ENCODE results near the gene EXOC3. TPM values are rescaled to one million over a fixed set of nuclear protein-coding genes. Genes with fewer than 3 reads are reported as not detected.

The EXOC3 gene
- total and polyA plus RNA-seq, 4 donors: 31.3 to 88.9 (median 59.9) TPM

- Histone ChIP-seq H3K4me3 (ENCODE audit: low read length in 2 of 2) (no peak overlapping the region), H3K27me3 (ENCODE audit: control insufficient read depth in 1 of 2, insufficient read depth in 2 of 2, low read length in 1 of 2) (no peaks in the 10 kb centered on the region), H3K9me3 (ENCODE audit: control insufficient read depth, low read length) (no peaks in the 10 kb centered on the region), H3K4me1 (ENCODE audit: control insufficient read depth in 1 of 2, insufficient read depth in 2 of 2, low read length in 2 of 2) (no peaks in the 10 kb centered on the region), H3K36me3 (ENCODE audit: control insufficient read depth in 1 of 2, insufficient read depth in 2 of 2, low read length in 1 of 2) (peaks cover 0 to 3% of the 10 kb centered on the region in 2 donors), H3K27ac (ENCODE audit: low read depth in 1 of 2, low read length in 2 of 2) (no peak overlapping the region)
- 75 to 79% methylated on average over 7 of the region's 7 CpGs for WGBS, 2 donors
- ATAC-seq (ENCODE audit: low FRiP score): no peak
- intact Hi-C loops (cut with DNase I): no loop called here
- DNase-seq: peak; percentile 9 to 11
Measured at GRCh38 chr5:463301-463700, 20.3 kb downstream of the EXOC3 start.

GRCh38 chr5:463952-464351 lies 21.0 kb downstream of the EXOC3 start:
- Histone ChIP-seq H3K27ac (ENCODE audit: low read depth in 1 of 2, low read length in 2 of 2) (no peak overlapping the region), H3K4me1 (ENCODE audit: control insufficient read depth in 1 of 2, insufficient read depth in 2 of 2, low read length in 2 of 2) (no peaks in the 10 kb centered on the region), H3K9me3 (ENCODE audit: control insufficient read depth, low read length) (no peaks in the 10 kb centered on the region), H3K36me3 (ENCODE audit: control insufficient read depth in 1 of 2, insufficient read depth in 2 of 2, low read length in 1 of 2) (peaks cover 0 to 3% of the 10 kb centered on the region in 2 donors), H3K27me3 (ENCODE audit: control insufficient read depth in 1 of 2, insufficient read depth in 2 of 2, low read length in 1 of 2) (no peaks in the 10 kb centered on the region), H3K4me3 (ENCODE audit: low read length in 2 of 2) (no peak overlapping the region)
- WGBS, 2 donors: 85 to 87% methylated on average over 18 of the region's 18 CpGs
- intact Hi-C loops (cut with DNase I): no loop called here
- ATAC-seq (ENCODE audit: low FRiP score): no peak
- peak; percentile 46 to 49 for DNase-seq

GRCh38 chr5:464446-464842 lies 21.5 kb downstream of the EXOC3 start:
- no peaks in the 10 kb centered on the region for H3K4me1 ChIP-seq (ENCODE audit: control insufficient read depth in 1 of 2, insufficient read depth in 2 of 2, low read length in 2 of 2)
- ATAC-seq (ENCODE audit: low FRiP score) (no peak), DNase-seq (peak; percentile 20 to 69)
- H3K4me3 ChIP-seq (ENCODE audit: low read length in 2 of 2): no peak overlapping the region
- H3K27me3 ChIP-seq (ENCODE audit: control insufficient read depth in 1 of 2, insufficient read depth in 2 of 2, low read length in 1 of 2): no peaks in the 10 kb centered on the region
- no peaks in the 10 kb centered on the region for H3K9me3 ChIP-seq (ENCODE audit: control insufficient read depth, low read length)
- peaks cover 0 to 3% of the 10 kb centered on the region in 2 donors for H3K36me3 ChIP-seq (ENCODE audit: control insufficient read depth in 1 of 2, insufficient read depth in 2 of 2, low read length in 1 of 2)
- no peak overlapping the region for H3K27ac ChIP-seq (ENCODE audit: low read depth in 1 of 2, low read length in 2 of 2)
- intact Hi-C loops (cut with DNase I): no loop called here
- WGBS, 2 donors: 93 to 95% methylated on average over 19 of the region's 19 CpGs

- intact Hi-C loops (cut with DNase I): no loop called here
- 94% methylated on average over 63 of the region's 63 CpGs for WGBS, 2 donors
- ATAC-seq (ENCODE audit: low FRiP score): no peak
- H3K36me3 ChIP-seq (ENCODE audit: control insufficient read depth in 1 of 2, insufficient read depth in 2 of 2, low read length in 1 of 2): no peaks in the 10 kb centered on the region
- DNase-seq: peak; percentile 41 to 69
- no peaks in the 10 kb centered on the region for H3K27me3 ChIP-seq (ENCODE audit: control insufficient read depth in 1 of 2, insufficient read depth in 2 of 2, low read length in 1 of 2)
- H3K4me1 ChIP-seq (ENCODE audit: control insufficient read depth in 1 of 2, insufficient read depth in 2 of 2, low read length in 2 of 2): no peaks in the 10 kb centered on the region
- no peak overlapping the region for H3K4me3 ChIP-seq (ENCODE audit: low read length in 2 of 2)
- no peaks in the 10 kb centered on the region for H3K9me3 ChIP-seq (ENCODE audit: control insufficient read depth, low read length)
- no peak overlapping the region for H3K27ac ChIP-seq (ENCODE audit: low read depth in 1 of 2, low read length in 2 of 2)
Measured at GRCh38 chr5:464843-465590, 22.0 kb downstream of the EXOC3 start.

- no peaks in the 10 kb centered on the region for H3K27me3 ChIP-seq (ENCODE audit: control insufficient read depth in 1 of 2, insufficient read depth in 2 of 2, low read length in 1 of 2)
- H3K36me3 ChIP-seq (ENCODE audit: control insufficient read depth in 1 of 2, insufficient read depth in 2 of 2, low read length in 1 of 2): no peaks in the 10 kb centered on the region
- intact Hi-C loops (cut with DNase I): no loop called here
- ATAC-seq (ENCODE audit: low FRiP score) (no peak), DNase-seq (peak; percentile 31 to 68)
- H3K4me1 ChIP-seq (ENCODE audit: control insufficient read depth in 1 of 2, insufficient read depth in 2 of 2, low read length in 2 of 2): no peaks in the 10 kb centered on the region
- H3K4me3 ChIP-seq (ENCODE audit: low read length in 2 of 2): no peak overlapping the region
- WGBS, 2 donors: 88 to 94% methylated on average over 28 to 29 of the region's 29 CpGs
- H3K27ac ChIP-seq (ENCODE audit: low read depth in 1 of 2, low read length in 2 of 2): no peak overlapping the region
- no peaks in the 10 kb centered on the region for H3K9me3 ChIP-seq (ENCODE audit: control insufficient read depth, low read length)
Measured at GRCh38 chr5:465591-466403, 22.8 kb downstream of the EXOC3 start.

- ATAC-seq (ENCODE audit: low FRiP score) (no peak), DNase-seq (peak; percentile 42 to 73)
- Histone ChIP-seq H3K9me3 (ENCODE audit: control insufficient read depth, low read length) (no peaks in the 10 kb centered on the region), H3K27ac (ENCODE audit: low read depth in 1 of 2, low read length in 2 of 2) (no peak overlapping the region), H3K36me3 (ENCODE audit: control insufficient read depth in 1 of 2, insufficient read depth in 2 of 2, low read length in 1 of 2) (no peaks in the 10 kb centered on the region), H3K4me3 (ENCODE audit: low read length in 2 of 2) (no peak overlapping the region), H3K4me1 (ENCODE audit: control insufficient read depth in 1 of 2, insufficient read depth in 2 of 2, low read length in 2 of 2) (no peaks in the 10 kb centered on the region), H3K27me3 (ENCODE audit: control insufficient read depth in 1 of 2, insufficient read depth in 2 of 2, low read length in 1 of 2) (no peaks in the 10 kb centered on the region)
- 90 to 92% methylated on average over 30 of the region's 30 CpGs for WGBS, 2 donors
- intact Hi-C loops (cut with DNase I): no loop called here
Measured at GRCh38 chr5:466661-467310, 23.8 kb downstream of the EXOC3 start.

GRCh38 chr5:468401-468800 lies 25.4 kb downstream of the EXOC3 start:
- Histone ChIP-seq H3K9me3 (ENCODE audit: control insufficient read depth, low read length) (no peaks in the 10 kb centered on the region), H3K4me1 (ENCODE audit: control insufficient read depth in 1 of 2, insufficient read depth in 2 of 2, low read length in 2 of 2) (no peaks in the 10 kb centered on the region), H3K27ac (ENCODE audit: low read depth in 1 of 2, low read length in 2 of 2) (no peak overlapping the region), H3K27me3 (ENCODE audit: control insufficient read depth in 1 of 2, insufficient read depth in 2 of 2, low read length in 1 of 2) (no peaks in the 10 kb centered on the region), H3K4me3 (ENCODE audit: low read length in 2 of 2) (no peak overlapping the region), H3K36me3 (ENCODE audit: control insufficient read depth in 1 of 2, insufficient read depth in 2 of 2, low read length in 1 of 2) (no peaks in the 10 kb centered on the region)
- 89 to 95% methylated on average over 5 of the region's 6 CpGs for WGBS, 2 donors
- no peak for ATAC-seq (ENCODE audit: low FRiP score)
- peak; percentile 24 to 46 for DNase-seq
- intact Hi-C loops (cut with DNase I): no loop called here

GRCh38 chr5:469752-470483 lies 26.9 kb downstream of the EXOC3 start:
- H3K27me3 ChIP-seq (ENCODE audit: control insufficient read depth in 1 of 2, insufficient read depth in 2 of 2, low read length in 1 of 2): no peaks in the 10 kb centered on the region
- intact Hi-C loops (cut with DNase I): loop anchor here in 1 of 2 donors (10.0 kb wide), 1 partner anchor 145 kb away; the partner anchor contains the start of gene CEP72
- 85 to 91% methylated on average over 19 of the region's 19 CpGs for WGBS, 2 donors
- H3K4me3 ChIP-seq (ENCODE audit: low read length in 2 of 2): no peak overlapping the region
- DNase-seq (peak; percentile 40 to 72), ATAC-seq (ENCODE audit: low FRiP score) (no peak)
- H3K36me3 ChIP-seq (ENCODE audit: control insufficient read depth in 1 of 2, insufficient read depth in 2 of 2, low read length in 1 of 2): no peaks in the 10 kb centered on the region
- H3K27ac ChIP-seq (ENCODE audit: low read depth in 1 of 2, low read length in 2 of 2): no peak overlapping the region
- H3K9me3 ChIP-seq (ENCODE audit: control insufficient read depth, low read length): no peaks in the 10 kb centered on the region
- no peaks in the 10 kb centered on the region for H3K4me1 ChIP-seq (ENCODE audit: control insufficient read depth in 1 of 2, insufficient read depth in 2 of 2, low read length in 2 of 2)
